Hippocampal formation (tissue), 2 donors: Measurements from ENCODE around the gene DNAH7.
"Not testable (repeated sequence)": the region's sequence is repeated elsewhere in the genome, so short reads cannot be mapped to it uniquely, and the experiment has no call there.

Source experiments
- DNase-seq, 2 donors: peaks; one replicate each; lab custom pipeline; 2025; lab: John Stamatoyannopoulos, UW

DNAH7 gene

DNA sequence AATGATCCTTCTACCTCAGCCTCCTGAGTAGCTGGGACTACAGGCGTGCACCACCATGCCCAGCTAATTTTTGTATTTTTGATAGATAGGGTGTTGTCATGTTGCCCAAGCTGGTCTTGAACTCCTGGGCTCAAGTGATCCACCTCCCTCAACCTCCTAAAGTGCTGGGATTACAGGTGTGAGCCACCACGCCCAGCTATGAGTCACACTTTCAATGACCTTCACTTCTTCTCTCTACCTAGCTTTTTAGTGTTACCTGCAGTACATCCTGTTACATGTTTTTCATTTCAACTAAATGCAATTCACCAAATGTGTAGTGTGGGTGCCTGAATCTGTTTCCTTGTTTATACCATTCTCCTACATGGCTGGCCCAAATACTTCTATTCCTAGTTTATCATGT, 347.6 kb downstream of the DNAH7 start:
- DNase-seq = no peak

DNA sequence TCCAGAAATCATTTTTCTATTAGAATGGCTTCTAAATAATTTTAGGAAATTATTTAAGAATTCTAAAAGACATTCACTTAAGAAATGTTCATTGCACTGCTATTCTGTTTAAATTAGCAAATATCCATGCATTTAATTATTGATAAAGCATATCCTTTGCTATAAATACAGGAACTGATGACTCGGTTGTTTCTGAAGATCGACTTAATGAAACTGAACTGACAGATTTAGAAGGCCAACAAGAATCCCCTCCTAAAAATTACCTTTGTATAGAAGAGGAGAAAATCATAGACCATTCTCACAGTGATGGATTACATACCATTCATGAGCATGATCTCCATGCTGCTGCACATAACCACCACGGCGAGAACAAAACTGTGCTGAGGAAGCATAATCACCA, 352.2 kb downstream of the DNAH7 start:
- DNase-seq = no peak

DNA sequence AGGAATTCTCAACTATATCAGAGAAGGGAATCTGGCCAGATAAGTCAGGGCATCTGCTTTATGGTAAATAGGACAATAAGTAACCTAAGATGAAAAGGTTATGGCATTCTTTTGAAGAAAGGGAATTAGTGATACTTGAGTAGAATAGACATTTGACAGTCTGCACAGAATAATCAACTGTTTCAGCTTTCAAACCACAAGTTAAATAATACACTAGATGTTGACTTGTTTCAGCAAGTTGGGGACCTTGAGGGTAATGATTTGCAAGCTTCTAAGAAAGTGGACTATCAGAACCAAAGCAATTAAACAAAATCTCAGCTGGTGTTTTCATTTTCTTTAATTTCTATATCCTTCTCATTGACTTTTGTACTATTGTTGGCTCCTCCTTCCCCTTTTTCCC, 357.2 kb downstream of the DNAH7 start:
- no peak for DNase-seq

DNA sequence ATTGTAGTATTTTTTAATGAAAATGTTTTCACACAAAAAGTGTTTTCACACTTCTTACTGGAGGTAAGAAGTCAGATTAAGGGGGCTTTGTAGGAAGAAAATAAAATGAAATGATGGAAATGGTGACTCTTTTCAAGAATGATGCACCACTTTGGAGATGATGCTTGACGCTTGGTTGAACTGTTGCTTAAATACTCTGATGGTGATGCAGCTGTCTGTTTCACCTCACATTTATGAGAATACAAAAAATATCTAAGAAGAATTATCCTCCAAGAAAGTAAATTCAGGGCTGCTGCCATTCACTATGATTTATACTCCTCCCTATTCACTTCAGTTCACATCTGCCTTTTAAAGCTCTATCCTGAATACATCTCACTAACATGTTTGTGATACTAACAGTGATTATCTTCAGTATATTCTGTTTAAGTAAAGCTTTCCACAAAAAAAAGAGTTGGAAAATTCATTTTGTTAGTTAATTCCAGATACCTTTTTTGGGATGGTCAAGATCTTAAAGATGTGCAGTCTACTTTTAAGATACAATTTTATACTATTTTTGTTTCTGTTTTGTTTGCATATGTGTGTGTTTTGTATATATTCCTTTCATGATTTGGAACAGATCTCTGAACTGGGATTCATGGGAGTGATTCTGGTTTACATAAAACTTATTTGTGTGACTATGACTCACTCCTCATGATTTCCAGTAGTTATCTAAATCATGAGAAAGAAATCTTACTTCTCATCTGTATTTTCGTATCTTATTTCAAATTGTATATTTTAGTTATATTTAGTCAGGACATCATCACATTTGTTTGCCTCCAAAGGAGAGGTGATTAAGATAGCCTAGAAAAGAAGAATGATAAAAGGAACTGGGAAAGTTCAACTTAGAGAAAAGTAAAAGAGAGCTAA, 358.5 kb downstream of the DNAH7 start:
- no peak for DNase-seq

DNA sequence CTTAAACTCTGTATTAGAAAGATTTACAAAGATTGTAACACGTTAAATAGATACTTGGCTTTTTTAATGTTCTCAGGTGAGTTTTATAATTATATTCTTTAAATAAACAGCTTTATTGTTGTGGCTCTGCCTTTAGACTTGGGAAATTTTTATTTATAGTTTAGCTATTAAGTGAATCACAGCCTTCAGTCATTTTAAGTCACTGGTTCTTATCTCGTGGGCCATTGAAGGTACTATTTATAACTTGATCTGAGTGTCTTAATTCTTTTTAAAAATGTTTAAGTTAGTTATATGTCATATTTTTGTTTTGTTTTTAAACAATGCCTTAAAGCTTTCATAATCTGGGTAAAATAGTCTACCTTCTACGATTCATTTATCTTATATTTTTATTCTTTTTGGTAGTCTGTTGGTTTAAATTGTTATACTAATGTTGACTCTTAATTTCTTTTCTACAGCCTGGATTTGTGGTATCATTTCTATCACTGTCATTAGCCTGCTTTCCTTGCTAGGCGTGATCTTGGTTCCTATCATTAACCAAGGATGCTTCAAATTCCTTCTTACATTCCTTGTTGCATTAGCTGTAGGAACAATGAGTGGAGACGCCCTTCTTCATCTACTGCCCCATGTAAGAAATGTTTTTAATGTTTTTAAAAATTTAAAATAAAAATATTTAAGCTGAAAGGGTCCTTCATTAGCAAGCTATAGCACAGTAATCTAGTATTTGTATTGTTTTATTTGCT, 362.3 kb downstream of the DNAH7 start:
- DNase-seq = no peak

DNA sequence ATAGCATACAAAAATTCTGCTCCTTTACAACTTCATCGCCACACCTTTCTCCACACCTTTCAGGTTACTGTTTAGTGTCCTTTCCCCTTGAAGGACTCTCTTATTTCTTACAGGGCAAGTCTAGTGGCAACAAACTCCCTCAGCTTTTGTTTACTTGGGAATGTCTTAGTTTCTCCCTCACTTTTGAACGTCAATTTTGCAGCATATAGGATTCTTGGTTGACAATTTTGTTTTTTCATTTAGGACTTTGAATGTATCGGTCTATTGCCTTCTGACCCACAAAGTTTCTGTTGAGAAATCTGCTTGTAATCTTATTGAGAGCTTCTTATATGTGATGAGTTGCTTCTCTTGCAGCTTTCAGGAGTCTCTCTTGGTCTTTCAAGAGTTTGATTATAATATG, 368.2 kb downstream of the DNAH7 start:
- no peak for DNase-seq

DNA sequence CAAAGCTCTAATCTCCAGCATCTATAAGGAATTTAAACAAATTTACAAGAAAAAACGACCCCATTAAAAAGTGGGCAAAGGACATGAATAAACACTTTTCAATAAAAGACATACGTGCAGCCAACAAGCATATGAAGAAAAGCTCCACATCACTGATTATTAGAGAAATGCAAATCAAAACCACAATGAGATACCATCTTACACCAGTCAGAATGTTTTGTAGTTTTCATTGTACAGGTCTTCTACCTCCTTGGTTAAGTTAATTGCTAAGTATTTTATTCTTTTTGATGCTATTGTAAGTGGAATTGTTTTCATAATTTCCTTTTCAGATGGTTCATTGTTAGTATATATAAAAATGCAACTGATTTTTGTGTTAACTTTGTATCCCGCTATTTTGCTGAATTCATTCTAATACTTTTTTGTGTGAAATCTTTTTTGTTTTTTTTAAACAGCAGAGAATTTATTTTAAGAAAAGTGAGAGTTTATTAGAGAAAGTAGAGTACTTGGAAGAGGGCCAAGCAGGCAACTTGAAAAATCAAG, 370.9 kb downstream of the DNAH7 start:
- DNase-seq = no peak

DNA sequence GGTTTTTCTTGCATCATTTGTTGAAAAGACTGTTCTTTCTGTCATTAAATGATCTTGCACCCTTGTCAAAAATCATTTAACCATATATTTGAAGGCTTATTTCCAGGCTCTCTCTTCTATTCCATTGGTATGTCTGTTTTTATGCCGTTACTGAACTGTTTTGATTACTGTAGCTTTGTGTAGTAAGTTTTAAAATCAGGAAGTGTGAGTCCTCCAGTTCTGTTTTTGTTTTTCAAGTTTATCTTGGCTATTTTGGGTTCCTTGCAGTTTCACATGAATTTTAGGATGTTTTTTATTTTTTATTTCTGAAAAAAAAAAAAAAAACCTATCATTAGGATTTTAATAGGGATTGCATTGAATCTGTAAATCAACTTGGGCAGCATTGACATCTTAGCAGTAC, 372.6 kb downstream of the DNAH7 start:
- DNase-seq = no peak

DNA sequence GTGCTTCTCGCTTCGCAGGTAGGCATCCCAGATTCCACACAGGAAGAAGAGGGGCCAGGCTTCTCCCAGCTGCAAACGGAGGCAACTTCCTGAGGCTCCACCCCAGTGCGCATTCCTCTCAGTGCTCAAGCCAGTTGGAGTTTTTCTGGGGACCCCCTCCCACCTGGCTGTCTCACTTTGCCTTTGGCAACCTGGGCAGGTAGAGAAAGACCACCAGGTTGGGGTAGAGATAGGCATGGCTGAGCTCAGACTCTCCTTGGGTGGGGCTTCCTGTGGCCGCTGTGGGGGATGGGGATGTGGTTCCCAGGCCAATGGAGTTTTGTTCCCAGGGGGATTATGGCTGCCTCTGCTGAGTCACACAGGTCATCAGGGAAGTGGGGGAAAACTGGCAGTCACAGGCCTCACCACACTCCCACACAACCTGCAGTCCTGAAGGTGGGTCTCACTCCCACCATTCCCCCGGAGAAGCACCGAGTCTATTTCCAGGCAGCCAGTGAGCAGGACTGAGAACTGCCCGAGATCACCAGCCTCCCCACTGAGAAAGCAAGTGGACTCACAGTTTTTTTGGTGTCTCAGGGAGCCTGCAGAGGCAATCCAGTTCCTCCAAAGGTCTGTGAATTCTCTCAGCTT, 373.5 kb downstream of the DNAH7 start:
- no peak for DNase-seq

DNA sequence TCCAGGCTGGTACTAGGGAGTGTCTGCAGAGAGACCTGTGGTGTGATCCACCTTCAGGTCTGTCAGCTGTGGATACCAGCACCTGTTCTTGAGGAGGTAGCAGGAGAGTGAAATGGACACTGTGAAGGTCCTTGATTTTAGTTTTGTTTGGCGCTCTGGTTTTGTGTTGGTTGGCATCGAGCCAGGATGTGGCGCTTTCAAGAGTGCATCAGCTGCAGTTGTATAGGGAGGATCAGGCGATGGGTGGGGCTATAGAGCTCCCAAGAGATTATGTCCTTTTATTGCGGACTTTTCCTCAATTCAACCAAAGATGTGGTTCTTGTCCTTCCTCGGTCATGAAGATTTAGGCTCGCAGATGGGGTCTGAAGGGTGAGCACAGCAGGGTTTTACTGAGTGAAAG, 374.1 kb downstream of the DNAH7 start:
- DNase-seq = no peak

DNA sequence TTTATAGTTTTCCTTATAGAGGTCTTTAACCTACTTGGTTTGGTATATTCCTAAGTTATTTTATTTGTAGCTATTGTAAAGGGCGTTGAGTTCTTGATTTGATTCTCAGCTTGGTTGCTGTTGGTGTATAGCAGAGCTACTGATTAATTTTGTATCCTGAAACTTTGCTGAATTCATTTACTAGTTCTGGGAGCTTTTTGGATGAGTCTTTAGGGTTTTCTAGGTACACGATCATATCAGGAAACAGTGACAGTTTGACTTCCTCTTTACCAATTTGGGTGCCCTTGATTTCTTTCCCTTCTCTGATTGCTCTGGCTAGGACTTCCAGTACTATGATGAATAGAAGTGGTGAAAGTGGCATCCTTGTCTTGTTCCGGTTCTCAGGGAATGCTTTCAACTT, 376.1 kb downstream of the DNAH7 start:
- not testable (repeated sequence) for DNase-seq
